Liver (tissue), 3 donors: ENCODE data around the gene NHS.

ENCODE experiments used
- CTCF ChIP-seq: fragments of 150-350 bp; IDR thresholded peaks from 2 replicates; pipeline ENCODE4 v1.5.1; 2017; ENCODE audit warnings: improper control_type of control experiment, low read depth, low read length; ENCODE audit not compliant: missing input control
- GABPA ChIP-seq, 2 donors: IDR thresholded peaks in 1 of 2; conservative IDR thresholded peaks in 1 of 2; 2 replicates each; pipeline ENCODE4 v1.6.1; 2016; ENCODE audit warnings: antibody characterized with exemption in 2 of 2, mild to moderate bottlenecking in 1 of 2, moderate library complexity in 1 of 2
- JUND ChIP-seq, 2 donors: IDR thresholded peaks; 2 replicates each; pipeline ENCODE4 v1.6.1; 2016; ENCODE audit warnings: antibody characterized with exemption in 2 of 2
- MAX ChIP-seq: IDR thresholded peaks from 2 replicates; pipeline ENCODE4 v1.6.1; 2016; ENCODE audit warnings: antibody characterized with exemption
- RAD21 ChIP-seq, 2 donors: IDR thresholded peaks; 2 replicates each; pipeline ENCODE4 v1.6.1; 2016; ENCODE audit warnings: antibody characterized with exemption in 2 of 2, mild to moderate bottlenecking in 2 of 2
- REST ChIP-seq: IDR thresholded peaks from 2 replicates; pipeline ENCODE4 v1.6.1; 2016; ENCODE audit warnings: antibody characterized with exemption, mild to moderate bottlenecking
- SP1 ChIP-seq: IDR thresholded peaks from 2 replicates; pipeline ENCODE4 v1.6.1; 2018; ENCODE audit warnings: antibody characterized with exemption, mild to moderate bottlenecking
- TAF1 ChIP-seq: conservative IDR thresholded peaks from 2 replicates; pipeline ENCODE4 v1.6.1; 2016; ENCODE audit warnings: antibody characterized with exemption, mild to moderate bottlenecking
- ZBTB33 ChIP-seq: IDR thresholded peaks from 2 replicates; pipeline ENCODE4 v1.6.1; 2016; ENCODE audit warnings: antibody characterized with exemption
- donor health status: healthy.
- donor health status: healthy.

GRCh38 chrX:17595456-17596035 lies 220.5 kb downstream of the NHS start:
- TF ChIP-seq CTCF (no peak), MAX (no peak), REST (no peak), RAD21 (IDR thresholded peaks at IDR 0.05) (no peak), ZBTB33 (no peak), GABPA (IDR thresholded peaks at IDR 0.05 in 1 of 2, conservative IDR thresholded peaks at IDR 0.05 in 1 of 2) (no peak), TAF1 (no peak), JUND (IDR thresholded peaks at IDR 0.05) (no peak), SP1 (no peak)
